SKM-1 (cell line): ENCODE measurements around the gene TMEM238.
A peak's percentile ranks its signal among the peaks of the same experiment; 100 is the strongest.
"Not testable (repeated sequence)": the region's sequence is repeated elsewhere in the genome, so short reads cannot be mapped to it uniquely, and the experiment has no call there.

Experiments used
- DNase-seq: peaks from one replicate; lab custom pipeline; 2025; ENCODE audit not compliant: unreplicated experiment; lab: John Stamatoyannopoulos, UW

TMEM238 gene

GRCh38 chr19:55402509-55402908 is 18.4 kb upstream of the TMEM238 start:
- no peak for DNase-seq

GRCh38 chr19:55401390-55401789 is 17.3 kb upstream of the TMEM238 start:
- not testable (repeated sequence) for DNase-seq

DNA sequence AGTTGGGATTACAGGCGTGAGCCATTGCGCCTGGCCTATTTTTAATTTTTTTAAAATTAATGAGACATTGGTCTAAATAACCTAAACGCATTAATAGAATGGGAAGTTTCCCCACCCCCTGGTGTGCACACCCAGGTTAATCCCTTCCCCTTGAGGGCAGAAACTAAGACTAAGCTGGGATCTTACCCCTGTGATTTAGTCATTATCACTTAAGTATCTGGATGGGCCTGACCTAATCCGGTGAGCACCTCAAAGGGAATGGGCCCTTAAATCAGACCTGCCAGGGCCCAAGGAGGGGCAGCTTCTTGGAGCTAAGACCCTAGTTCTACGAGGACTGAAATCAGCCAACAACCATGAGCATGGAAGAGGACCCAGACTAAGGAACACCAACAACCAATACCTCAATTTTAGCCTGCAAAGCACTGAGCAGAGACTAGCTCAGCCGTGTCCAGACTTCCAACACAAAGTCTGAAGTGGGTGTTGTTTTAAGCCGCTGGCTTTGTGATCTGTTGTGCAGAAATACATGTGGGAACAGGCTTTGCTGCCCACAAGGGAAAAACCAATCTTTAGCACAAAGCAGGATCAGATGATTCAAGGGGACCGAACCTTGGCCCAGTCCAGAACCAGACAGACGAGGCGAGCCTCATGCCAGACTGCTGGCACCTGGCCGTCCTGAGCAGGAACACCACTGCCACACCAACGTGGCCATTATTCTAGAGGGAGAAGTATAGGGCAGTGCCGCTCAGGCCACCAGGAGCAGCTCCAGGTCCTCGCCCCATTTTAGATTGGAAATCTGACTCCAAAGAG is 16.4 kb upstream of the TMEM238 start:
- DNase-seq: no peak

DNA sequence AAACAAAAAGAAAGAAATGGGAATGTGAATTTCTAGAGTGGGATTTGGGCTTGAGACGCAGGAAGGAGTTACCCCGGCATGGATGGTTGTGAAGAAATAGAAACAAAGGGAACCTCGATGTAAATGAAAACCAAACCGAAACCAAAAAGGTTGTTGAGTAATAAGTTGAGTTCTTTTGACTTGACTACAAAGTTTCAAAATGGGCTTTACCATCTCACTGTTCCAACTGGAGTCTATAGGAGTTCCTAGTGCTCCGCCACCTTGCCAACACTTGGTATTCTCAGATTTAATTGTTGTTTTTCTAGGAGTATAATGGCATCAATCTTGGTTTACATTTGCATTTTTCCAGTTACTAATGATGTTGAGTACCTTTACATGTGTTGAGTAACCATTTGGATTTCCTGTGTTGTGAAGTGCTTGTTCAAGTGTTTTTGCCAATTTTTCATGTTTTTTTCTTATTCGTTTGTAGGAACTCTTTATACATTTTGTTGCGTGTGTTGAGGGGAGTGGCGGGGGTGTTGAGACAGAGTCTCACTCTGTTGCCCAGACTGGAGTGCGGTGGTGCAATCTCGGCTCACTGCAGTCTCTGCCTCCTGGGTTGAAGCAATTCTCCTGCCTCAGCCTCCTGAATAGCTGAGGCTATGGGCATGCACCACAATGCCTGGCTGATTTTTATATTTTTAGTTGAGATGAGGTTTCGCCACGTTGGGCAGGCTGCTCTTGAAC is 14.3 kb upstream of the TMEM238 start:
- DNase-seq: no peak

- DNase-seq: no peak
Observed at GRCh38 chr19:55392820-55393761, 9.0 kb upstream of the TMEM238 start.

DNA sequence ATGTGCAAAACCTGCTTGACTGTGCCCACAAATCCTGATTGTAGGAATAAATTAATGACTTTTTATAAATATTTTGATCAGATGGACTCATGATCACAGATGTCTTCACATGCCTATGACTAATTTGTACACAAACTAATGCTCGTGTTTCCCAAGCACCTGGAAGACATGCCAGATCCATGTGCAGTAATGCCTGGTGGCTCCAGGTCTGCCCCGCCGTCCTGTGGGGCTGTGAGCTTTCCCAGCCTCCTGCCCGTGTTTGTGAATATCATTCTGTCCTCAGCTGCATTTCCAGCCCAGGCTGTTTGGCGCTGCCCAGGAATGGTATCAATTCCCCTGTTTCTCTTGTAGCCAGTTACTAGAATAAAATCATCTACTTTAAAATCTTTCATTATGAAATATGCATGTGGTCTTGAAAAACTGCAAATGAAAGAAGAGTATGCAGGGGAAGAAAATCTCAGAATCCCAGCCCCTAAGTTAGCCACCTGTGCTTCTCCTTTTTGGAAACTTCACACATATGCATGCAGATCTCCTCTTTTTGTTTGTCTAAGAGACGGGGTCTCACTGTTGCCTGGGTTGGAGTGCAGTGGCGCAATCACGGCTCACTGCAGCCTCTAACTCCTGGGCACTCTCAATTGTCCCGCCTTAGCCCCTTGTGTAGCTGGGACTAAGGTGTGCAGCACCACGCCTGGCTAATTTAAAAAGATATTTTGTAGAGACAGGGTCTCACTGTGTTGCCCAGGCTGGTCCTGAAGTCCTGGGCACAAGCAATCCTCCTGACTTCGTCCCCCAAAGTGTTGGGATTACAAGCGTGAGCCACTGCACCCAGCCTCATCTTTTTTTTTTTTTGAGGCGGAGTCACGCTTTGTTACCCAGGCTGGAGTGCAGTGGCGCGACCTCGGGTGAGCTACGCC is 7.9 kb upstream of the TMEM238 start:
- no peak for DNase-seq

- no peak for DNase-seq
Observed at GRCh38 chr19:55391191-55391670, 7.1 kb upstream of the TMEM238 start.

- DNase-seq: no peak
Observed at GRCh38 chr19:55390461-55390880, 6.4 kb upstream of the TMEM238 start.

- no peak for DNase-seq
Observed at GRCh38 chr19:55389386-55390317, 5.6 kb upstream of the TMEM238 start.

DNA sequence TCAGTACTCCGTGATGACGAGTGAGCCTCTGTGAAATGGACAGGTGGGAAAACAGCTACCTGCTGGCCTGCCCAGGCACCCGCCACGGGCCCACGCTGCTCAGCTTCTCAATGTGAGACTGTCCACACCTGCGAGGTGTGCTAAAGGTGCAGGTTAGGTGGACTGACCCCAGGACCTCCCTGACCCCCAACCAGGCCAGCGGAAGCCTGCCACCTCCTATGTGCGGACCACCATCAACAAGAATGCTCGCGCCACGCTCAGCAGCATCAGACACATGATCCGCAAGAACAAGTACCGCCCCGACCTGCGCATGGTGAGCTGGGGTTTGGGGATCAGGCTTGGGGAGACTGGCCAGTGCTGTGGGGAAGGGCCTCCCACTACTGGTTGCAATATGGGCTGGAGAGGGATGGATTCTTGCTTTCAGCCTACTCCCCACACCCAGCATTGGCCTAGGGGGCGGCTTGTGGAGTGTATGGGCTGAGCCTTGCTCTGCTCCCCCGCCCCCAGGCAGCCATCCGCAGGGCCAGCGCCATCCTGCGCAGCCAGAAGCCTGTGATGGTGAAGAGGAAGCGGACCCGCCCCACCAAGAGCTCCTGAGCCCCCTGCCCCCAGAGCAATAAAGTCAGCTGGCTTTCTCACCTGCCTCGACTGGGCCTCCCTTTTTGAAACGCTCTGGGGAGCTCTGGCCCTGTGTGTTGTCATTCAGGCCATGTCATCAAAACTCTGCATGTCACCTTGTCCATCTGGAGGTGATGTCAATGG is 3.8 kb upstream of the TMEM238 start:
- no peak for DNase-seq

GRCh38 chr19:55386493-55386971 is 2.4 kb upstream of the TMEM238 start:
- no peak for DNase-seq

- DNase-seq: peak; percentile 85
Observed at GRCh38 chr19:55385724-55386492, 1.8 kb upstream of the TMEM238 start, which contains the start of gene RPL28. Gene RPL28 (plus strand): TSS chr19:55385932. CDS start chr19:55386358, 426 bp downstream.

- DNase-seq: peak; percentile 39
Observed at GRCh38 chr19:55384920-55385723, 1.0 kb upstream of the TMEM238 start.

DNA sequence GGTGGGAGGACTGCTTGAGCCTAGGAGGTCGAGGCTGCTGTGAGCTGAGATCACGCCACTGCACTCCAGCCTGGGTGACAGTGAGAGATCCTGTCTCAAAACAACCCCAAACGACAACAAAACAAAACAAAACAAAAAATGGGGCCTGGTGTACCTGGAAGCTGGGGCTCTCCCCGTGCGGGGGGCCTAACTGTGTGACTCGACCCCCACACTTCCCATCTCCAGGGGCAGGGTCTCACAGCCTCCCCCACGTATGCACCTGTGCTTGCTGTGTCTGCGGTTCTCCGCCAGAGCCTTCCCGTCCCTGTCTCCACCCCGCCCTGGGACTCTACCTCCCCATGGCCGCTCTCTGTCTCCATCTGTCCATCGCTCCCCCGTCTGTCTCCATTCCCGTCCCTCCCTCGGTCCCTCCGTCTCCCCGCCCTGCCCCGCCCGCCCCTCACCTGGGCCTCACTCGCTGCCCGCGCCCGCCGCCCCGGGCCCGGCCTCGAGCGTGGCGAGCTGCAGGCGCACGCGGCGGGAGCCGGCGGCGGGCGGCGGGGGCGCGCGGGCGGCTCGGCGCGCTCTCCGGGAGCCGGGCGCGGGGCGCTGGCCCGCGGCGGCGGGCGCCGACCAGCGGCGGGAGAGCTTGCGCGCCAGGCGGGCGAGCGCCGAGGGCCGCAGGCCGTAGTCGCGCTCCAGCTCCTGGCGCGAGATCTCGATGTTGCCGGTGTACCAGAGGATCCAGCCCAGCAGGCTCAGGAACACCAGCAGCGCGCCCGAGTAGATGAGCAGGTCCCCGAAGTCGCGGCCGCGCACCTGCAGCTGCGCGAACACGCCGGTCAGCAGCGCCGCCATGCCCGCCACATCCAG is 587 bp downstream of the TMEM238 start:
- DNase-seq: no peak

GRCh38 chr19:55382522-55383054 is 1.5 kb downstream of the TMEM238 start:
- no peak for DNase-seq
